ENCODE data around the gene FNBP1. TPM values are rescaled to one million over a fixed set of nuclear protein-coding genes. Genes with fewer than 3 reads are reported as not detected.

Gene FNBP1
- total RNA-seq, 1 experiment from 2014 or later: 30.8 TPM

- H3K27ac ChIP-seq (ENCODE audit: low read length): no peak overlapping the region
- no peaks in the 10 kb centered on the region for H4K20me1 ChIP-seq (ENCODE audit: low read length)
- intact Hi-C loops (cut with micrococcal nuclease): no loop called here
- H3K4me3 ChIP-seq (ENCODE audit: low read length): no peak overlapping the region
- no peak overlapping the region for H2AFZ ChIP-seq (ENCODE audit: low read length)
- H3K4me1 ChIP-seq (ENCODE audit: insufficient read depth, low read length): no peaks in the 10 kb centered on the region
- CTCF ChIA-PET: no interaction called here
- H3K9me2 ChIP-seq (replicated peaks; ENCODE audit: low read length): no peaks in the 10 kb centered on the region
- no TSS peak for BruUV-seq (replicated peaks)
- ATAC-seq (no peak), DNase-seq (no peak)
- H3K79me2 ChIP-seq (ENCODE audit: low read length): no peaks in the 10 kb centered on the region
- peaks cover 4% of the 10 kb centered on the region; the same call in 1 of the 2 replicates for H3K36me3 ChIP-seq (ENCODE audit: low read depth, low read length)
- TF ChIP-seq EZH2 (IDR thresholded peaks at IDR 0.05; ENCODE audit: low read length, unreplicated experiment) (no peak), EZH2phosphoT487 (IDR thresholded peaks at IDR 0.05; ENCODE audit: borderline replicate concordance, low read length) (no peak), CTCF (conservative IDR thresholded peaks at IDR 0.05; ENCODE audit: low read depth, low read length) (no peak)
- H3K9ac ChIP-seq (ENCODE audit: low read length): no peak overlapping the region
- H3K4me2 ChIP-seq (ENCODE audit: low read length): no peak overlapping the region
- H3K9me3 ChIP-seq (ENCODE audit: low read length): no peaks in the 10 kb centered on the region
- POLR2A ChIA-PET (ENCODE audit: unreplicated experiment): no interaction called here
- no peaks in the 10 kb centered on the region for H3F3A ChIP-seq (ENCODE audit: low read length, unreplicated experiment)
- no peaks in the 10 kb centered on the region for H3K27me3 ChIP-seq (ENCODE audit: low read length)
These were observed 121.1 kb downstream of the FNBP1 start for GRCh38 chr9:129921905-129922304.

- intact Hi-C loops (cut with micrococcal nuclease): no loop called here
- Histone ChIP-seq H3F3A (ENCODE audit: low read length, unreplicated experiment) (no peaks in the 10 kb centered on the region), H3K27ac (ENCODE audit: low read length) (no peak overlapping the region), H4K20me1 (ENCODE audit: low read length) (no peaks in the 10 kb centered on the region), H3K27me3 (ENCODE audit: low read length) (no peaks in the 10 kb centered on the region), H3K4me3 (ENCODE audit: low read length) (no peak overlapping the region), H3K9me2 (replicated peaks; ENCODE audit: low read length) (no peaks in the 10 kb centered on the region), H3K9me3 (ENCODE audit: low read length) (no peaks in the 10 kb centered on the region), H3K9ac (ENCODE audit: low read length) (no peak overlapping the region), H3K4me2 (ENCODE audit: low read length) (no peak overlapping the region), H2AFZ (ENCODE audit: low read length) (no peak overlapping the region), H3K36me3 (ENCODE audit: low read depth, low read length) (peaks cover 4% of the 10 kb centered on the region; the same call in 1 of the 2 replicates), H3K4me1 (ENCODE audit: insufficient read depth, low read length) (no peaks in the 10 kb centered on the region), H3K79me2 (ENCODE audit: low read length) (no peaks in the 10 kb centered on the region)
- no peak for TF ChIP-seq CTCF (conservative IDR thresholded peaks at IDR 0.05; ENCODE audit: low read depth, low read length)
- no peak for TF ChIP-seq EZH2 (IDR thresholded peaks at IDR 0.05; ENCODE audit: low read length, unreplicated experiment)
- TF ChIP-seq EZH2phosphoT487 (IDR thresholded peaks at IDR 0.05; ENCODE audit: borderline replicate concordance, low read length): no peak
- ChIA-PET POLR2A (ENCODE audit: unreplicated experiment) (no interaction called here), CTCF (no interaction called here)
- ATAC-seq (no peak), DNase-seq (no peak)
- no TSS peak for BruUV-seq (replicated peaks)
These were observed 123.1 kb downstream of the FNBP1 start for GRCh38 chr9:129919841-129920240.

GRCh38 chr9:129919277-129919676 lies 123.7 kb downstream of the FNBP1 start:
- Histone ChIP-seq H3K36me3 (ENCODE audit: low read depth, low read length) (peaks cover 4% of the 10 kb centered on the region; the same call in 1 of the 2 replicates), H4K20me1 (ENCODE audit: low read length) (no peaks in the 10 kb centered on the region), H3K9me2 (replicated peaks; ENCODE audit: low read length) (no peaks in the 10 kb centered on the region), H3K27ac (ENCODE audit: low read length) (no peak overlapping the region), H3K4me3 (ENCODE audit: low read length) (no peak overlapping the region), H3K79me2 (ENCODE audit: low read length) (no peaks in the 10 kb centered on the region), H3K27me3 (ENCODE audit: low read length) (no peaks in the 10 kb centered on the region), H3K4me1 (ENCODE audit: insufficient read depth, low read length) (no peaks in the 10 kb centered on the region), H2AFZ (ENCODE audit: low read length) (no peak overlapping the region), H3F3A (ENCODE audit: low read length, unreplicated experiment) (no peaks in the 10 kb centered on the region), H3K9me3 (ENCODE audit: low read length) (no peaks in the 10 kb centered on the region), H3K9ac (ENCODE audit: low read length) (no peak overlapping the region), H3K4me2 (ENCODE audit: low read length) (no peak overlapping the region)
- no peak for TF ChIP-seq EZH2 (IDR thresholded peaks at IDR 0.05; ENCODE audit: low read length, unreplicated experiment)
- TF ChIP-seq EZH2phosphoT487 (IDR thresholded peaks at IDR 0.05; ENCODE audit: borderline replicate concordance, low read length): no peak
- no peak for TF ChIP-seq CTCF (conservative IDR thresholded peaks at IDR 0.05; ENCODE audit: low read depth, low read length)
- ChIA-PET CTCF (no interaction called here), POLR2A (ENCODE audit: unreplicated experiment) (no interaction called here)
- intact Hi-C loops (cut with micrococcal nuclease): no loop called here
- ATAC-seq: no peak
- no peak for DNase-seq
- no TSS peak for BruUV-seq (replicated peaks)
